Fibroblast of lung (primary cell): ENCODE results near the gene GTF2H1.

Experiments
- CTCF ChIP-seq, 2 donors: IDR thresholded peaks in 1 of 2; conservative IDR thresholded peaks in 1 of 2; 1 replicate in 1 of 2; 2 replicates in 1 of 2; pipeline ENCODE4 v1.5.1; 2011 to 2012; ENCODE audit warnings: low read length in 2 of 2, control low read depth in 1 of 2, inconsistent platforms in 1 of 2, low read depth in 1 of 2, mild to moderate bottlenecking in 1 of 2
- EZH2 ChIP-seq: IDR thresholded peaks from 2 replicates; pipeline ENCODE4 v1.5.1; 2012; ENCODE audit warnings: low read length, control low read depth, mild to moderate bottlenecking; ENCODE audit errors: missing control alignments

- no peak for TF ChIP-seq EZH2
- no peak for TF ChIP-seq CTCF (conservative IDR thresholded peaks at IDR 0.05 in 1 of 2, IDR thresholded peaks at IDR 0.05 in 1 of 2; ENCODE audit: low read depth in 1 of 2, low read length in 2 of 2)
Measured at GRCh38 chr11:18364495-18365073, 42.2 kb downstream of the GTF2H1 start.
